SK-N-SH (cell line): ENCODE data around the gene FGF8.

ENCODE experiments used
- CHD2 ChIP-seq: fragments of 150-350 bp; IDR thresholded peaks from 2 replicates; pipeline ENCODE4 v1.6.1; 2018; ENCODE audit warnings: low read length; ENCODE audit not compliant: partially characterized antibody
- EP300 ChIP-seq, 2 experiments: IDR thresholded peaks; 2 replicates each; pipeline versions ENCODE4 v1.4.0 to v1.6.1; 2012; ENCODE audit warnings: borderline replicate concordance in 1 of 2, low read depth in 1 of 2, low read length in 1 of 2
- EZH2phosphoT487 ChIP-seq: fragments of 200-600 bp; sonication (generic); IDR thresholded peaks from 2 replicates; pipeline ENCODE4 v1.6.1; 2017; ENCODE audit warnings: low read depth, mixed run types, mild to moderate bottlenecking, antibody characterized with exemption, moderate library complexity, borderline replicate concordance
- FOXM1 ChIP-seq: IDR thresholded peaks from 2 replicates; pipeline ENCODE4 v1.4.0; 2012; ENCODE audit warnings: low read depth, mild to moderate bottlenecking
- MXI1 ChIP-seq: IDR thresholded peaks from 2 replicates; pipeline ENCODE4 v1.6.1; 2012; ENCODE audit warnings: mild to moderate bottlenecking, low read depth, low read length, improper control_type of control experiment
- NRF1 ChIP-seq: IDR thresholded peaks from 2 replicates; pipeline ENCODE4 v1.6.1; 2012; ENCODE audit warnings: low read depth, mild to moderate bottlenecking, low read length
- RAD21 ChIP-seq: IDR thresholded peaks from 2 replicates; pipeline ENCODE4 v1.6.1; 2012; ENCODE audit warnings: mild to moderate bottlenecking, low read length
- RFX5 ChIP-seq: IDR thresholded peaks from 2 replicates; pipeline ENCODE4 v1.6.1; 2012; ENCODE audit warnings: mild to moderate bottlenecking, improper control_type of control experiment, low read length
- TCF12 ChIP-seq: IDR thresholded peaks from 2 replicates; pipeline ENCODE4 v1.4.0; 2012
- TEAD4 ChIP-seq: IDR thresholded peaks from 2 replicates; pipeline ENCODE4 v1.4.0; 2012; ENCODE audit warnings: mild to moderate bottlenecking, borderline replicate concordance; ENCODE audit not compliant: insufficient read depth
- USF2 ChIP-seq: fragments of 150-350 bp; IDR thresholded peaks from 2 replicates; pipeline ENCODE4 v1.6.1; 2017; ENCODE audit warnings: antibody characterized with exemption, low read length, low read depth, borderline replicate concordance
- TF ChIP-seq, protein P1 (sequence below): fragments of 200-600 bp; sonication (generic); IDR thresholded peaks from 2 replicates; pipeline ENCODE4 v1.6.1; 2017; ENCODE audit warnings: antibody characterized with exemption, mild to moderate bottlenecking, moderate library complexity

DNA sequence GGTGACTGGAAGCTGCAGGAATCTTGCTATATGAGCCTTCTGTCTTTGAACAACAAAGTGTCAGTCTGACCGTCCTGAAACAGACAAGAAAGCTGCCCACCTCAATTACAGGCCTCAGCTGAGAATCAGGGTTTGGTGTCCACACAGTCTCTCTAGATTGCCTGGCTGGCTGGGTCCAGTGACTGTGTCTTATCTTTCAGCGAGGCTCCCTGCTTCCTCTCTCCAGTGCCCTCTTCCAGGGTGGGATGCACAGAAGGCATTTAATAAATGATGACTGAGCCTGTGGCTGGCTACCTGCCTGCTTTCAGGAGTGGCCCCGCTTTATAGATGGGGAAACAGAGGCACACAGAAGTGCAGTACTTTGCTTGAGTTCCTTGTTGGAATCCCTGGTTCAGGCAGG, 27.4 kb downstream of the FGF8 start:
- TF ChIP-seq EZH2phosphoT487 (no peak), RFX5 (no peak), FOXM1 (no peak), MXI1 (no peak), CHD2 (no peak), TEAD4 (no peak), TCF12 (no peak), USF2 (no peak), NRF1 (no peak), RAD21 (no peak), EP300 (IDR thresholded peaks at IDR 0.05; ENCODE audit: borderline replicate concordance in 1 of 2, low read depth in 1 of 2, low read length in 1 of 2) (no peak)
- TF ChIP-seq, protein P1, sequence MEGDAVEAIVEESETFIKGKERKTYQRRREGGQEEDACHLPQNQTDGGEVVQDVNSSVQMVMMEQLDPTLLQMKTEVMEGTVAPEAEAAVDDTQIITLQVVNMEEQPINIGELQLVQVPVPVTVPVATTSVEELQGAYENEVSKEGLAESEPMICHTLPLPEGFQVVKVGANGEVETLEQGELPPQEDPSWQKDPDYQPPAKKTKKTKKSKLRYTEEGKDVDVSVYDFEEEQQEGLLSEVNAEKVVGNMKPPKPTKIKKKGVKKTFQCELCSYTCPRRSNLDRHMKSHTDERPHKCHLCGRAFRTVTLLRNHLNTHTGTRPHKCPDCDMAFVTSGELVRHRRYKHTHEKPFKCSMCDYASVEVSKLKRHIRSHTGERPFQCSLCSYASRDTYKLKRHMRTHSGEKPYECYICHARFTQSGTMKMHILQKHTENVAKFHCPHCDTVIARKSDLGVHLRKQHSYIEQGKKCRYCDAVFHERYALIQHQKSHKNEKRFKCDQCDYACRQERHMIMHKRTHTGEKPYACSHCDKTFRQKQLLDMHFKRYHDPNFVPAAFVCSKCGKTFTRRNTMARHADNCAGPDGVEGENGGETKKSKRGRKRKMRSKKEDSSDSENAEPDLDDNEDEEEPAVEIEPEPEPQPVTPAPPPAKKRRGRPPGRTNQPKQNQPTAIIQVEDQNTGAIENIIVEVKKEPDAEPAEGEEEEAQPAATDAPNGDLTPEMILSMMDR = no peak
